Psoas muscle (tissue), 8 donors: ENCODE data around the gene MYOD1. TPM values are rescaled to one million over a fixed set of nuclear protein-coding genes. Genes with fewer than 3 reads are reported as not detected.

Source experiments
- ATAC-seq, 4 donors: fragments of 200-7000 bp; cut with Tn5 transposase; one replicate each; pipeline ENCODE4 v1.9.1; 2020; ENCODE audit warnings: moderate library complexity in 3 of 4, mild to moderate bottlenecking in 2 of 4
- DNase-seq, 2 donors: peaks; one replicate each; pipeline ENCODE4 v3.0.0-alpha.2; 2020
- H3K27ac ChIP-seq: fragments of 200-600 bp; one replicate; pipeline ENCODE4 v1.8.0; 2022
- H3K27me3 ChIP-seq, 3 donors: fragments of 200-600 bp in 1 of 3; one replicate each; pipeline versions ENCODE4 v1.6.1 to v1.8.0; 2013 to 2022; ENCODE audit warnings: low read length in 2 of 3, mild to moderate bottlenecking in 2 of 3, moderate library complexity in 1 of 3; ENCODE audit not compliant: insufficient read depth in 3 of 3
- H3K36me3 ChIP-seq, 2 donors: fragments of 200-600 bp in 1 of 2; one replicate each; pipeline versions ENCODE4 v1.6.1 to v1.8.0; 2013 to 2022; ENCODE audit warnings: low read depth in 1 of 2, mild to moderate bottlenecking in 1 of 2, moderate library complexity in 1 of 2; ENCODE audit not compliant: insufficient read depth in 1 of 2
- H3K4me1 ChIP-seq: fragments of 200-600 bp; one replicate; pipeline ENCODE4 v1.8.0; 2022
- H3K4me3 ChIP-seq: fragments of 200-600 bp; one replicate; pipeline ENCODE4 v1.8.0; 2022; ENCODE audit warnings: mild to moderate bottlenecking
- H3K9me3 ChIP-seq: fragments of 200-600 bp; one replicate; pipeline ENCODE4 v1.8.0; 2022
- WGBS, 3 donors: extraction: QIAGEN DNeasy Blood & Tissue Kit; methylation state at CpG; one replicate each; pipeline versions ENCODE4 v1.1.6 to v1.1.7; 2013; 5-methylcytosine and 5-hydroxymethylcytosine counted together
- intact Hi-C, 2 donors: fragments of 100-400 bp; cut with DNase I; formaldehyde crosslinking; loops; one replicate each; pipeline versions ENCODE4 v1.11.0 to v1.14.2; 2022
- polyA plus RNA-seq, 3 donors: library from polyadenylated mRNA; stranded (reverse); fragments of 200-250 nt; gene quantifications; one replicate each; pipeline ENCODE4 v1.2.3, GENCODE V29; 2013
- total RNA-seq, 4 donors: library from RNA; stranded (reverse); fragmentation: NEBNext Ultra II Directional in 2 of 4; extraction: Animal tissue kit (Norgen Biotek cat#: 25700) in 2 of 4; gene quantifications; one replicate each; pipeline versions ENCODE4 v1.2.1 to v1.2.4, GENCODE V29; 2021 to 2023
- TF ChIP-seq, protein P1 (sequence below): fragments of 200-600 bp; IDR thresholded peaks from one replicate; pipeline ENCODE4 v1.8.0; 2022; ENCODE audit warnings: antibody characterized with exemption
- donor health status: healthy with polysubstance abuse.
- donor health status: DM: no; HTN: no; CAD: no; lungs with moderate emphysema.
- donor health status: Bipolar disorder and iron deficiency.
- donor health status: healthy.
- donor health status: DM: yes; HTN: yes; CAD: no.
- donor health status: DM: no; HTN: no; CAD: no.
- donor health status: DM: no; HTN: no; CAD: no.
- donor health status: DM: yes; HTN: yes; CAD: no.

The MYOD1 gene
- total and polyA plus RNA-seq, 7 donors: 5.0 to 95.7 (median 56.2) TPM

DNA sequence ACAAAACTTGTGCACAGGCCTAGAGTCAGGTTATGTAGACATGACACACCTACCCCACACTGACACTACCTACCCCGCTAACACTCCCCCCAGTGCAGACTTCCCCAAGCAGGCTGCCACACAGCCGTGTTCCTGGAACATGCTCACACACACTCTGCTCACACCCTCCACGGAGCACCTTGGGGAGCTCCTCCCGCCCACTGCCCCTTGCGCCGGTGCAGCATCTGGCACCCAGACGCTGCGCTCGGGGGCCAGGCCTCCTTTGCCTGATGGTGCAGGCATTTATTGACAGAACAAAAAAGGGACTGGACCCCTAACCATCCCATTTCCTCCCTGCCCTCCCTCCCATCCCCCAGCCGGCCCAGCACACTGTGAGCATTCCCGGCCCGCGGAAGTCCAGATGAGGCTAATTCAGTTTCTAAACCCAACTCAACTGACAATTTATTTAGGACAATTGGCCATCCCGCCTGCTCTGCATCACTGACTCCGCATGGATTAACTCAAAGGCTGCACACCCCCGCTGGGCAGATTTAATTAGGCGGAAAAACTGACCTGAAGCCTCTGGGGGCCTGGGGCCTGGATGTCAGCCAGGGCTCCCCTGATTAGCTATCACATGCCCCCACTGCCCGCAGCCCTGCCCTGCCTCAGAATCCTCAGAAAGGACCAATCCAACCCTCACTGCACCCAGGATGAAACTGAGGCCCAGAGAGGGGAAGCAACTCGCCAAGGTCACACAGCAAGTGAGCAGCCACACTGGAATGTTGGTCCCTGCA, 45.3 kb downstream of the MYOD1 start:
- TF ChIP-seq, protein P1, sequence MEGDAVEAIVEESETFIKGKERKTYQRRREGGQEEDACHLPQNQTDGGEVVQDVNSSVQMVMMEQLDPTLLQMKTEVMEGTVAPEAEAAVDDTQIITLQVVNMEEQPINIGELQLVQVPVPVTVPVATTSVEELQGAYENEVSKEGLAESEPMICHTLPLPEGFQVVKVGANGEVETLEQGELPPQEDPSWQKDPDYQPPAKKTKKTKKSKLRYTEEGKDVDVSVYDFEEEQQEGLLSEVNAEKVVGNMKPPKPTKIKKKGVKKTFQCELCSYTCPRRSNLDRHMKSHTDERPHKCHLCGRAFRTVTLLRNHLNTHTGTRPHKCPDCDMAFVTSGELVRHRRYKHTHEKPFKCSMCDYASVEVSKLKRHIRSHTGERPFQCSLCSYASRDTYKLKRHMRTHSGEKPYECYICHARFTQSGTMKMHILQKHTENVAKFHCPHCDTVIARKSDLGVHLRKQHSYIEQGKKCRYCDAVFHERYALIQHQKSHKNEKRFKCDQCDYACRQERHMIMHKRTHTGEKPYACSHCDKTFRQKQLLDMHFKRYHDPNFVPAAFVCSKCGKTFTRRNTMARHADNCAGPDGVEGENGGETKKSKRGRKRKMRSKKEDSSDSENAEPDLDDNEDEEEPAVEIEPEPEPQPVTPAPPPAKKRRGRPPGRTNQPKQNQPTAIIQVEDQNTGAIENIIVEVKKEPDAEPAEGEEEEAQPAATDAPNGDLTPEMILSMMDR: no peak
- Histone ChIP-seq H3K27me3 (no peaks in the 10 kb centered on the region), H3K27ac (no peak overlapping the region), H3K4me3 (no peak overlapping the region), H3K36me3 (no peaks in the 10 kb centered on the region), H3K9me3 (no peaks in the 10 kb centered on the region), H3K4me1 (no peaks in the 10 kb centered on the region)
- WGBS, 3 donors: 71 to 77% (median 75%) methylated on average over 19 of the region's 19 CpGs
- intact Hi-C loops: loop anchor here in 1 of 2 donors (5.0 kb wide), 1 partner anchor 213 kb away; no protein-coding TSS in a partner anchor
- DNase-seq (peak in 1 of 2 donors; percentile 32), ATAC-seq (no peak)

DNA sequence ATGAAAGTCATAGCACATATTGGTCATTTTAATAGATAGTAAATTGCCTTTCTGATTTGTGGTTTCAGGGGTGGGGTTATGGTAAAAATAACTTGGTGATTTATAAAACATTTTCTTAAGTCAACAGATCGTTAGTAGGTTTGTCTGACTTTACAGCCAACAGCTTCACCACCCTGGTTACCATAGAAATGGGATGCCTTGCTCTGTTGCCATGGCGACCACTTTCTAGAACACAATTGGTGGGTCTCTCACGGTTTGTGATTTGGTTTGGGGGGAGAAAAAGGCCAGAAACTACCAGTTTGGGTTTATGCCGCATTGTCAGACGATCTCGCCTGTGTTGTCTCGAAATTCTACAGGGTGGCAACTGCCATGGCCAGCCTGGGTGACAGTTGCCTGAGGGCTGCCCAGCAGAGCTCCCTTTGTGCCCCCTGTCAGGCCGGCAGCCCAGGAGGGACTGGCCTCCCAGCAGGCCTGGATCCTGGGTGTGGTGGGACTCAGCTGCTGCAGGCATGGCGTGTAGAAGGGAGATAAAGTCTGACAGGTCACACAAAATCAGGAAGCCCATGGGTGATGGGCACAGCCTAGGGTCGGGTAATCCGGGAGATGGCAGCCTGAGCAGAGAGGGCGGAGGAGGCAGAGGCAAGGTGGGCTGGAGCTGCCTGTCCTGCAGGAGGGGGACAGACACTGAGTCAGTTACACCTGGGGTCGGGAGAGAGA, 46.1 kb downstream of the MYOD1 start:
- H3K9me3 ChIP-seq: no peaks in the 10 kb centered on the region
- H3K4me3 ChIP-seq: no peak overlapping the region
- no peaks in the 10 kb centered on the region for H3K4me1 ChIP-seq
- TF ChIP-seq, protein P1: no peak
- no peak overlapping the region for H3K27ac ChIP-seq
- intact Hi-C loops: no loop called here
- DNase-seq (peak in 1 of 2 donors; percentile 15), ATAC-seq (no peak)
- H3K36me3 ChIP-seq: no peaks in the 10 kb centered on the region
- WGBS, 3 donors: 86 to 90% (median 88%) methylated on average over 13 of the region's 13 CpGs
- peaks cover 0 to 4% (median 0%) of the 10 kb centered on the region in 3 donors for H3K27me3 ChIP-seq

DNA sequence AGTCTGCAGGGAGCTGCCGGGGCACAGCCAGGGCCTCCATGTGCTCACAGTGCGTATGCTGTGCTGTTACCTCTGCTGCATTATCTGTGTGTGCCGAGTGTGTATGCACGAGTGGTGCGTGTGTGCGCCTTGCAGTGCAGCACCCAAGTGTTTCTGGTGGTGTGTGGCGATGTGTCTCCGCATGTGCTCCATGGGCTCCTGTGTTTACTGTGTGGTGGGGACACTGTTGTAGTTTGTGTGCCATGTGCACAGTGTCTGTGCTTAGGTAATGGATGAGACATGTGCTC, 46.6 kb downstream of the MYOD1 start:
- no peaks in the 10 kb centered on the region for H3K9me3 ChIP-seq
- TF ChIP-seq, protein P1: no peak
- intact Hi-C loops: no loop called here
- no peaks in the 10 kb centered on the region for H3K36me3 ChIP-seq
- H3K27me3 ChIP-seq: peaks cover 0 to 4% (median 0%) of the 10 kb centered on the region in 3 donors
- 94 to 100% (median 98%) methylated on average over 8 of the region's 8 CpGs for WGBS, 3 donors
- H3K4me3 ChIP-seq: no peak overlapping the region
- H3K4me1 ChIP-seq: no peaks in the 10 kb centered on the region
- no peak overlapping the region for H3K27ac ChIP-seq
- ATAC-seq: no peak
- peak in 1 of 2 donors; percentile 14 for DNase-seq

DNA sequence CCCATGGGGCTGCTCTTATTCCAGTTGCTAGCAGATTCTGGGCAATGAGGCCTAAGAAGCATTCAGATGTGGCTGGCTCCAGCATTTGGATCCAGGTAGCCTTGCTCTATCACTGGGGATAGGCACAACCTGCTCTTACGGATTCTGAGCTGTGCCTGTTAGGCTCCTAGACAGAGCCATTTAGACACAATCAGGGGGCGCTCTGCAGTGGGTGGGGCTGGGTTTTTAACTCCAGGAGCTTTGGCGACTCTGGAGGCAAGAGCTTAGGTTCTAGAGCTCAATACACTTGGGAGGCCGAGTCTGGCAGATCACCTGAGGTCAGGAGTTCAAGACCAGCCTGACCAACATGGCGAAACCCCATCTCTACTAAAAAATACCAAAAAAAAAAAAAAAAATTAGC, 47.2 kb downstream of the MYOD1 start:
- 85 to 96% (median 91%) methylated on average over 5 of the region's 5 CpGs for WGBS, 3 donors
- intact Hi-C loops: no loop called here
- no peak for ATAC-seq

More for the DNA sequence above, 47.2 kb downstream of the MYOD1 start:
- no peaks in the 10 kb centered on the region for H3K4me1 ChIP-seq
- no peak overlapping the region for H3K27ac ChIP-seq
- H3K36me3 ChIP-seq: no peaks in the 10 kb centered on the region
- no peak overlapping the region for H3K4me3 ChIP-seq
- H3K27me3 ChIP-seq: peaks cover 0 to 4% (median 0%) of the 10 kb centered on the region in 3 donors
- TF ChIP-seq, protein P1: no peak
- peak in 1 of 2 donors; percentile 17 for DNase-seq
- H3K9me3 ChIP-seq: no peaks in the 10 kb centered on the region
